A673 (cell line): ENCODE results near the gene IPPK.

Source experiments
- CTCF ChIP-seq: fragments of 300-800, 200-600 bp; sonication (generic); conservative IDR thresholded peaks from 2 replicates; pipeline ENCODE4 v1.5.1; 2017; ENCODE audit warnings: low read depth, mild to moderate bottlenecking, antibody characterized with exemption, low read length, moderate library complexity, mixed read lengths
- EZH2 ChIP-seq: fragments of 200-600 bp; sonication (generic); IDR thresholded peaks from 2 replicates; pipeline ENCODE4 v1.6.1; 2017; ENCODE audit warnings: borderline replicate concordance, low read depth, mild to moderate bottlenecking, mixed read lengths, antibody characterized with exemption, low read length; ENCODE audit not compliant: poor library complexity, severe bottlenecking

GRCh38 chr9:92717201-92718085, 47.5 kb upstream of the IPPK start:
- no peak for TF ChIP-seq CTCF
- TF ChIP-seq EZH2 = no peak
